Adrenal gland (tissue), 12 donors: ENCODE data around the gene IGFBP5. TPM values are rescaled to one million over a fixed set of nuclear protein-coding genes. Genes with fewer than 3 reads are reported as not detected.

Experiments used
- DNase-seq, 7 donors: peaks; one replicate each; pipeline ENCODE4 v3.0.0-alpha.2; 2019 to 2020
- H3K27ac ChIP-seq, 5 donors: fragments of 200-600 bp; sonication (generic) in 4 of 5; 1 replicate in 3 of 5; 2 replicates in 2 of 5; pipeline versions ENCODE4 v1.5.1 to v1.8.0; 2016 to 2020; ENCODE audit warnings: mild to moderate bottlenecking in 1 of 5
- H3K27me3 ChIP-seq: fragments of 200-600 bp; 2 replicates; pipeline ENCODE4 v1.8.0; 2021
- H3K36me3 ChIP-seq, 2 donors: fragments of 200-600 bp; replicated peaks in 1 of 2; 1 replicate in 1 of 2; 2 replicates in 1 of 2; pipeline versions ENCODE4 v1.5.1 to v1.8.0; 2018 to 2022
- H3K4me1 ChIP-seq, 2 donors: fragments of 200-600 bp; replicated peaks in 1 of 2; 1 replicate in 1 of 2; 2 replicates in 1 of 2; pipeline versions ENCODE4 v1.5.1 to v1.8.0; 2018 to 2021
- H3K4me3 ChIP-seq, 4 donors: fragments of 200-600 bp; sonication (generic) in 3 of 4; one replicate each; pipeline ENCODE4 v1.5.1; 2016 to 2018
- H3K9me3 ChIP-seq, 3 donors: fragments of 200-600 bp; sonication (generic) in 1 of 3; replicated peaks in 1 of 3; 1 replicate in 2 of 3; 2 replicates in 1 of 3; pipeline versions ENCODE4 v1.5.1 to v1.8.0; 2016 to 2021
- POLR2A ChIP-seq, 2 donors: fragments of 450-650 bp; IDR thresholded peaks; one replicate each; pipeline ENCODE4 v1.6.1; 2017; ENCODE audit warnings: antibody characterized with exemption in 2 of 2, mild to moderate bottlenecking in 2 of 2, moderate library complexity in 1 of 2
- WGBS, 4 donors: extraction: QIAGEN DNeasy Blood & Tissue Kit in 2 of 4; methylation state at CpG; one replicate each; pipeline versions ENCODE4 v1.1.5 to v1.1.7; 2013 to 2017; 5-methylcytosine and 5-hydroxymethylcytosine counted together
- intact Hi-C, 2 donors: fragments of 100-400 bp; cut with DNase I; formaldehyde crosslinking; loops; one replicate each; pipeline versions ENCODE4 v1.14.1 to v1.15.0; 2022 to 2023
- polyA plus RNA-seq, 3 donors: library from polyadenylated mRNA; stranded (reverse); fragments of 200-250 nt in 2 of 3; fragments of 350-450 nt in 1 of 3; fragmentation: Illumina TruSeq in 1 of 3; extraction: RNeasy Lipid Tissue Mini Kit (QIAGEN cat#74804) in 1 of 3; gene quantifications; one replicate each; pipeline ENCODE4 v1.2.3, GENCODE V29; 2013 to 2014
- total RNA-seq, 9 donors: library from RNA; depleted of rRNA in 4 of 9; stranded (reverse); fragments of >200 nt in 4 of 9; fragments of 120-200 nt in 1 of 9; fragmentation: NEBNext Ultra II Directional in 1 of 9; extraction: Animal tissue kit (Norgen Biotek cat#: 25700) in 1 of 9; gene quantifications; one replicate each; pipeline versions ENCODE4 v1.1.0 to v1.2.4, GENCODE V29; 2013 to 2023
- TF ChIP-seq, protein P1 (sequence below), 6 experiments: fragments of 450-650 bp in 4 of 6; fragments of 200-600 bp in 2 of 6; sonication (generic) in 1 of 6; IDR thresholded peaks; 1 replicate in 5 of 6; 2 replicates in 1 of 6; pipeline versions ENCODE4 v1.5.1 to v1.8.0; 2016 to 2021; ENCODE audit warnings: antibody characterized with exemption in 6 of 6, mild to moderate bottlenecking in 2 of 6, moderate library complexity in 1 of 6
- donor health status: healthy with polysubstance abuse.
- donor health status: Bipolar disorder and iron deficiency.
- donor health status: DM: yes; HTN: yes; CAD: no.
- donor health status: DM: no; HTN: no; CAD: no.
- donor health status: DM: no; HTN: no; CAD: no.
- donor health status: DM: yes; HTN: yes; CAD: no.

The IGFBP5 gene
- total and polyA plus RNA-seq, 12 donors: 92.5 to 2,550 (median 609) TPM

DNA sequence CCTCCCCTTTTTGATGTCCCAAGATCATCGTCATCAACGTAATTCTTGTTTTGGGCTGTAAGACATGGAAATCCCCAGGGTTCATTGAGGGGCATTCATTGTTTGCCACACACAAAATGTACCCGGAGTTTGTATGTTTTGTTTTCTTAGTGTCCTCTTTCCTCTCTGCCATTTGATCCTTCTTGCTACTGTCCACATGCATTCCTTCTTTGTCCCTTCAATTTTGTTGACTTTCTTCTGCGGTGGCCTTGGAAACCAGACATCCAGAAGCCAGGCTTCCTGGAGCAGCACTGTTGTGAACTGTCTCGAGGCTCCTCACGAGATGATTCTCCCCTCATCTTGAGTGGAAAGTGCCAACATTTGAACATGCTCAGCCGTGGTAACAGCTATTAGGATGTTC lies 37.4 kb downstream of the IGFBP5 start:
- H3K4me1 ChIP-seq: no peaks in the 10 kb centered on the region
- no peak for DNase-seq
- H3K36me3 ChIP-seq: no peaks in the 10 kb centered on the region
- H3K4me3 ChIP-seq: no peak overlapping the region
- H3K27ac ChIP-seq: no peak overlapping the region
- no peaks in the 10 kb centered on the region for H3K9me3 ChIP-seq
- 78 to 86% (median 82%) methylated on average over 7 of the region's 7 CpGs for WGBS, 4 donors
- no peaks in the 10 kb centered on the region for H3K27me3 ChIP-seq
- no peak for TF ChIP-seq POLR2A (IDR thresholded peaks at IDR 0.05)
- intact Hi-C loops: no loop called here

DNA sequence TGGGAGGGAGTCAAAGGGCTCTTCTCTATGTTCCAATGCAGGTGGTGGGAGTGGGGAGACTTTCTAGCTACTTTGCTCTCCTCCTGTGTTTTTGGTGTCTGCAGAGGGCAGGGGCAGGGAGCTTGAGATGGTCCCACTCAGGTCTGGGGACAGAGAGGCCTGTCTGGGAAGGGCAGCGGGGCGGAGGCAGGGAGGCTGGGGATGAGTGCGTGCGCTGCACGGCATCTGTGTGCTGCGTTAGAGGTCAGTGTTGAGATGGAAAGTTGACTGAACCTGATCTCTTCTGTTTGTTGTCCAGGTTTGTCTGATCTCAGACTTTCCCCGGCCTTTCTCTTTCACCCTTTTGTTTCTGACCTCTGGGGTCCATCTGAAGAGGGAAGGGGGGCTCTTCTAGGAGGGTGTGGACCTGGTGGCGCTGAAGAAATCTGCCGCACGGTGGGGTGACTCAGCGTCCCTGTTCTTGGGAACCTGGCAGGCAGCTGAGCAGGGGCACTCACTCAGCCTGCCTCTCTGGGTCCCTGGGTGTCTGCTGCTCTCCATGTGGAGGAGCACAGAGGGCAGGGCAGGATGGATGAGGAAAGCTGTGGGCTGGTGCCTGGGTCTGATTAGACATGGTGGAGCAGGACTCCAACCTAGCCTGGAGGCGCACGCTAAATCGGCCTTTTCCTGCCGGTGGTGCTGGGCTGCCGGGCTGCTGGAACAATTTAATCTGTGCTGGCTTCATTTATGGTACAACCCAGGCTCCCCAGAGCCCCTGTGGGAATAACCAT lies 38.1 kb downstream of the IGFBP5 start:
- H3K27ac ChIP-seq: no peak overlapping the region

DNA sequence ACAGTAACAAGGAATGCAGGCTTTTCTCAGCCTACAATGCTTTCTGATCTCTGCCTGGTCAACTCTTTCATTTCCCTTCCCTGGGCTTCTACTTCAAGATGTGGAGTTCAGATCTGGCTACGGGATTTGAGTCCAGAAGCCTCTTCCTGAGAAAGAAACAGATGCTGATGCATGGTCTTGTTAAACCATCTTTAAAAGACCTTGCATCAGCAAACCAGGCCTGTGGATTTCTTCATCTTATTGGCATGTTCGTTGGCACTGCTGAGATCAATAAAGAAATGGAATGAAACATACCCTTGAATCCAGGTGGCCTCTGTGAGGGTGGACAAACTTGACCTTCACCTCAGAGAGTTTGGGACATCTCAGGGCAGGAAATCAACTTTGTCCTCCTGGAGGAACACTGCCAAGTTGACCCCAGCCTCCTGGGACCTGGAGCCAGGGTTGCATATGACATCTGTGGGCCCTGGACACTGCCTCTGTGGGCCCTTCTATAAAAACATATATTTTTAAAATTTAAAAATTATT lies 40.8 kb downstream of the IGFBP5 start:
- intact Hi-C loops: no loop called here
- Histone ChIP-seq H3K9me3 (no peaks in the 10 kb centered on the region), H3K4me3 (no peak overlapping the region), H3K4me1 (peaks cover 3 to 13% of the 10 kb centered on the region in 2 donors), H3K27ac (no peak overlapping the region), H3K27me3 (no peaks in the 10 kb centered on the region), H3K36me3 (no peaks in the 10 kb centered on the region)
- DNase-seq: no peak
- TF ChIP-seq POLR2A (IDR thresholded peaks at IDR 0.05): no peak
- TF ChIP-seq, protein P1, sequence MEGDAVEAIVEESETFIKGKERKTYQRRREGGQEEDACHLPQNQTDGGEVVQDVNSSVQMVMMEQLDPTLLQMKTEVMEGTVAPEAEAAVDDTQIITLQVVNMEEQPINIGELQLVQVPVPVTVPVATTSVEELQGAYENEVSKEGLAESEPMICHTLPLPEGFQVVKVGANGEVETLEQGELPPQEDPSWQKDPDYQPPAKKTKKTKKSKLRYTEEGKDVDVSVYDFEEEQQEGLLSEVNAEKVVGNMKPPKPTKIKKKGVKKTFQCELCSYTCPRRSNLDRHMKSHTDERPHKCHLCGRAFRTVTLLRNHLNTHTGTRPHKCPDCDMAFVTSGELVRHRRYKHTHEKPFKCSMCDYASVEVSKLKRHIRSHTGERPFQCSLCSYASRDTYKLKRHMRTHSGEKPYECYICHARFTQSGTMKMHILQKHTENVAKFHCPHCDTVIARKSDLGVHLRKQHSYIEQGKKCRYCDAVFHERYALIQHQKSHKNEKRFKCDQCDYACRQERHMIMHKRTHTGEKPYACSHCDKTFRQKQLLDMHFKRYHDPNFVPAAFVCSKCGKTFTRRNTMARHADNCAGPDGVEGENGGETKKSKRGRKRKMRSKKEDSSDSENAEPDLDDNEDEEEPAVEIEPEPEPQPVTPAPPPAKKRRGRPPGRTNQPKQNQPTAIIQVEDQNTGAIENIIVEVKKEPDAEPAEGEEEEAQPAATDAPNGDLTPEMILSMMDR (IDR thresholded peaks at IDR 0.05): no peak
- WGBS, 4 donors: 80 to 91% (median 85%) methylated on average over 2 of the region's 2 CpGs

More for the DNA sequence above, 38.1 kb downstream of the IGFBP5 start:
- H3K4me3 ChIP-seq: no peak overlapping the region
- H3K36me3 ChIP-seq: no peaks in the 10 kb centered on the region
- H3K27me3 ChIP-seq: no peaks in the 10 kb centered on the region
- 87 to 95% (median 92%) methylated on average over 16 of the region's 16 CpGs for WGBS, 4 donors
- H3K4me1 ChIP-seq: no peaks in the 10 kb centered on the region
- no peak for DNase-seq
- no peak for TF ChIP-seq POLR2A (IDR thresholded peaks at IDR 0.05)
- TF ChIP-seq, protein P1 (IDR thresholded peaks at IDR 0.05): no peak
- H3K9me3 ChIP-seq: no peaks in the 10 kb centered on the region
- intact Hi-C loops: no loop called here

DNA sequence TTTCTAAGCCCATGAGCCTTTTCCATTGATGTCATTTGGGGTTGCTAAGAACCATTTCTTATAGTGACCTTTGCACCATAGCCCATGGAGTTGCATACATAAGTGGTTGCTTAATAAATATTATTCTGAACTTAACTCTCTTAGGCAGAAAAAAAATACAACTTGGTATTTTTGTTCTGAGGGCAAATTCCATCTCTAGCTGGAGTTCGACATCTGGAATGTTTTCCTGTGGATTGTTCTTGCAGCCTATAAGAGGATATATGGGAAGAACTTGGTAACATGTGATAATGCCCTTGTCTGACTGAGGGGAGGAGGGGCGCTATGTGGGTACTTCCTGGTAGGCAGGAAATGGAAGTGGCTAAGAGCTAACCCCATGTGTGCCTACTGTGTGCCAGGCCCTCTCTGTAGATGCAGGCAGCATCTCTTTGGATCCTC lies 41.4 kb downstream of the IGFBP5 start:
- TF ChIP-seq, protein P1 (IDR thresholded peaks at IDR 0.05): no peak
- TF ChIP-seq POLR2A (IDR thresholded peaks at IDR 0.05): no peak
- Histone ChIP-seq H3K27ac (no peak overlapping the region), H3K36me3 (no peaks in the 10 kb centered on the region), H3K4me3 (no peak overlapping the region), H3K4me1 (peaks cover 9 to 19% of the 10 kb centered on the region in 2 donors), H3K27me3 (no peaks in the 10 kb centered on the region), H3K9me3 (no peaks in the 10 kb centered on the region)
- DNase-seq: no peak
- WGBS, 4 donors: 64 to 83% (median 74%) methylated on average over 2 of the region's 2 CpGs
- intact Hi-C loops: no loop called here
